Measurements from ENCODE around the gene ARHGAP24.
A peak's percentile ranks its signal among the peaks of the same experiment; 100 is the strongest.

ARHGAP24 gene

GRCh38 chr4:86026720-86027119, 551.8 kb downstream of the ARHGAP24 start:
- DNase-seq (ENCODE audit: low read depth): no peak

DNA sequence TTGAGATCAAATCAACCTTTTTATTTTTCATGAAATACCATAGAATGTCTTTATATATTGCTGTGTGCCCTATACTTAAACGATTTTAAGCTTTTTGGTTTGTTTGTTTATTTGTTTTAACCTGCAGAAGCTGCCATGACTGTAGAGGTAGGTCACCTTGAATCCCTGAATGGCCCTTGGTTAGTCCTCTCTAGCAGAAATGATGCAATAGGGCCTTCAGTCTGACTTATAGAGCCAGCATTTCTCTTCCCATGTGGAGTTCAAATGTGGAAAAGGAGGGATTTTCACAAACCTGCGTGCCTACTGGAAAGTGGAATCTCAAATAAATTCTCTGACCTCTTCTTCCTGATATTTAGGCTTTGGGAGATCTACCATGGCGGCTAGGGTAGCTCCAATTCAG, 557.0 kb downstream of the ARHGAP24 start:
- DNase-seq (ENCODE audit: low read depth): no peak

DNA sequence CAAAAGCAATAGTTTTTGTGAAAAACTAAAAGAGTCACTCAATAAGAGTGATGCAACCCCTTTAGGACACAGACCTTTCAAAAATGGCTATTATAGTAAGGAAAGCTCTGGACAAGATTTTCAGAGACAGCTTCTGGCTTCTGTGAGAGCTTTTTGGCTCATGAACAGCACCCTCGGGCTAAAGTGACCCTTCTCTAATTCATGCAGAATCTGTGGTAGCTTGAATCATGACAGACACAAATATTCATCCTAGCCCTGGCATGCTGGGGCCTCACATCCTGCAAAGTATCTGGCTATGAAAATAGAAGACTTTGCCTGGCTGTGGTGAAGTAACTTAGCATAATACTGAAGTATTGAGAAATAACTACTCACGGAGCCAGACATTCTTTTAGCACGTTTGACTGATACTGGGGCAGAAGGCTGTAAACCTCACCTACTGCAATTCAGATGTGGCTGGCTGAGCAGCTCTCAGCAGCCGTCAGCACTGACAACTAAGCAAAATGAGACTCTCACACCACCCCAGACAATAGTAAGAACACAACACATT, 557.6 kb downstream of the ARHGAP24 start:
- DNase-seq (ENCODE audit: low read depth): peak; percentile 86

GRCh38 chr4:86033171-86033570, 558.2 kb downstream of the ARHGAP24 start:
- DNase-seq (ENCODE audit: low read depth): peak; percentile 92

DNA sequence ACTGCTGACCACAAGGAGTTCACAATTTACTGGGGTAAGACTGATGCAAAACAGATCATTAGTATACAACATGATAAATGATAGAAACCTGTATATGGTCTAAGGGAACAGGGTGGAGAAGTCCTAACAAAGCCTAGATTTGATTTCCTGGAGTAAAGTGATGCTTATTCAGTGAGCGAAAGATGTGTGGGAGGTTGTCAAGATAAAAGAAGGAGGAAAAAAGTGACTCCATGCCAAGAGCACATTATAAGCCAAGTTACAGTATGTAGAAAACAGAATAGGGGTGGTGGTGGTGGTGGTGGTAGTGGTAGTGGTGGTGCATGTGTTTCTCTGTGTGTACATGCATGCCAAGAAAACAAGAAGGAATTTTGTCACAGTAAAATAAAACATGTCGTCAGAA, 559.7 kb downstream of the ARHGAP24 start:
- no peak for DNase-seq (ENCODE audit: low read depth)

- DNase-seq (ENCODE audit: low read depth): no peak
These were observed 560.7 kb downstream of the ARHGAP24 start for GRCh38 chr4:86035688-86036087.

GRCh38 chr4:86036736-86037135, 561.8 kb downstream of the ARHGAP24 start:
- no peak for DNase-seq (ENCODE audit: low read depth)

- DNase-seq (ENCODE audit: low read depth): no peak
These were observed 563.1 kb downstream of the ARHGAP24 start for GRCh38 chr4:86038037-86038436.

- DNase-seq (ENCODE audit: low read depth): peak; percentile 39
These were observed 569.0 kb downstream of the ARHGAP24 start for GRCh38 chr4:86043755-86044592.

DNA sequence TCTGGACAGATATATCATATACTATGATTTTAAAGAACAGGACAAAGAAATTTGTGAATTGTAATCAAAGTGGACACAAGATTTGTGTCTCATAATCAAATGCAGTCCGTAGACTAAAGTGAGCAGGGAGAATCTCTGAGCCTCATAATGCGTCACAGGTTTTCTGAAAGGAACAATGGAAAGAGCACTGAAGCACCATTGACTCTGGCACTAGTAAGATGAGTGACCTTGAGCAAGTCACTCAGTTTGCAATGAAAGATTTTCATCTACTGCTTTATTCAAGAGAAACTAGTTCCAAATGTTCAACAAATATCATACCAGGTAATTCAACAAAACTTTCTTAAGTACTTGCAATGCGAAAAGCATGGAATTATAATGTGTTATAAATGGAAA, 569.6 kb downstream of the ARHGAP24 start:
- DNase-seq (ENCODE audit: low read depth): no peak

DNA sequence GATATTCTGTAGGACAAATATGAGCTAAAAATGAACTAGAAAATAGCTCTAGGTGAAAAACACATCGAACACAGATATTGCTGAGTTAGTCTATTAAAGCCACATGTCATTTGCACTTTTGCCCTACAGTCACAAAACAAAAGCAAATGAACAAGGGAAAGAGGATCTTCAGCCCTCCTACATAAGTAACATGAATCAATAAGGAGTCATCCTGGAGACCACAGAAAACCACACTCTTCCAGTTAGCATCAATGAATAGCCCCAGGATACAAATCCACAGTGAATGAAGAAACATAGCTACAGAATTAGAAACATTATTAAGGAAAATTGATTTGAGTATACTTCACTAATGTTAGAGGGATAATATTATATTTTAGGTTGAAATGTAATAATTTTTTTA, 573.5 kb downstream of the ARHGAP24 start:
- peak; percentile 24 for DNase-seq (ENCODE audit: low read depth)

- DNase-seq (ENCODE audit: low read depth): no peak
These were observed 575.5 kb downstream of the ARHGAP24 start for GRCh38 chr4:86050496-86050895.

Data from fibroblast of the conjunctiva (primary cell).